Esophagus muscularis mucosa (tissue), 4 donors: Measurements from ENCODE around the gene DMRTC2. TPM values are rescaled to one million over a fixed set of nuclear protein-coding genes. Genes with fewer than 3 reads are reported as not detected.

Source experiments
- DNase-seq: peaks from one replicate; pipeline ENCODE4 v3.0.0-alpha.2; 2017; ENCODE audit errors: extremely low spot score
- H3K27ac ChIP-seq, 4 donors: fragments of 200-600 bp; sonication (generic); replicated peaks in 1 of 4; 1 replicate in 3 of 4; 2 replicates in 1 of 4; pipeline ENCODE4 v1.5.1; 2016 to 2019; ENCODE audit warnings: mild to moderate bottlenecking in 1 of 4
- H3K27me3 ChIP-seq, 4 donors: fragments of 200-600 bp; sonication (generic); one replicate each; pipeline versions ENCODE4 v1.5.1 to v1.6.0; 2016 to 2019
- H3K36me3 ChIP-seq, 4 donors: fragments of 200-600 bp; sonication (generic); one replicate each; pipeline ENCODE4 v1.5.1; 2016 to 2019
- H3K4me1 ChIP-seq, 4 donors: fragments of 200-600 bp; sonication (generic); one replicate each; pipeline ENCODE4 v1.5.1; 2016 to 2019
- H3K4me3 ChIP-seq, 4 donors: fragments of 200-600 bp; sonication (generic); 1 replicate in 2 of 4; 2 replicates in 2 of 4; pipeline ENCODE4 v1.5.1; 2016 to 2019; ENCODE audit warnings: mild to moderate bottlenecking in 4 of 4, moderate library complexity in 1 of 4
- H3K9me3 ChIP-seq, 4 donors: fragments of 200-600 bp; sonication (generic); 1 replicate in 3 of 4; 2 replicates in 1 of 4; pipeline ENCODE4 v1.5.1; 2016 to 2019
- EP300 ChIP-seq: sonication (generic); formaldehyde crosslinking; IDR thresholded peaks from one replicate; pipeline ENCODE4 v1.6.1; 2017; ENCODE audit warnings: antibody characterized with exemption
- POLR2A ChIP-seq: fragments of 450-650 bp; IDR thresholded peaks from one replicate; pipeline ENCODE4 v1.6.1; 2017; ENCODE audit warnings: antibody characterized with exemption, moderate library complexity, mild to moderate bottlenecking, low read depth
- POLR2AphosphoS5 ChIP-seq, 2 donors: sonication (generic); formaldehyde crosslinking; IDR thresholded peaks; one replicate each; pipeline ENCODE4 v1.6.1; 2017; ENCODE audit warnings: antibody characterized with exemption in 2 of 2
- WGBS: methylation state at CpG from one replicate; pipeline ENCODE4 v1.1.5; 2018; 5-methylcytosine and 5-hydroxymethylcytosine counted together
- intact Hi-C: fragments of 100-400 bp; cut with DNase I; formaldehyde crosslinking; loops from one replicate; pipeline ENCODE4 v1.15.1; 2023
- total RNA-seq, 4 donors: library from RNA; depleted of rRNA; stranded (reverse); fragments of >200 nt; gene quantifications; one replicate each; pipeline versions ENCODE4 v1.1.0 to v1.2.1, GENCODE V29; 2016
- TF ChIP-seq, protein P1 (sequence below), 3 experiments: fragments of 200-600 bp in 2 of 3; fragments of 450-650 bp in 1 of 3; sonication (generic) in 2 of 3; IDR thresholded peaks; one replicate each; pipeline ENCODE4 v1.5.1; 2017 to 2019; ENCODE audit warnings: antibody characterized with exemption in 3 of 3, mild to moderate bottlenecking in 2 of 3, moderate library complexity in 1 of 3

The DMRTC2 gene
- total RNA-seq, result not detected

DNA sequence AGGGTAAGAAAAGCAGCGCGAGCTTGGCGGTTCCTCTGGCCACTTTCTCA lies at the start of gene DMRTC2:
Gene DMRTC2, plus strand, starts transcription at position 42 of the 50 bp plus-strand sequence. CDS start 2,387 bp downstream, outside the sequence.
- Histone ChIP-seq H3K4me1 (no peaks in the 10 kb centered on the region), H3K36me3 (no peaks in the 10 kb centered on the region), H3K27me3 (peaks cover 0 to 55% (median 0%) of the 10 kb centered on the region in 4 donors), H3K27ac (no peak within 1 kb of the TSS), H3K9me3 (no peaks in the 10 kb centered on the region), H3K4me3 (no peak within 1 kb of the TSS)
- 97% methylated on average over 3 of the region's 3 CpGs for WGBS
- no peak for TF ChIP-seq POLR2A
- no peak for TF ChIP-seq POLR2AphosphoS5 (IDR thresholded peaks at IDR 0.05)
- TF ChIP-seq EP300, result no peak
- TF ChIP-seq, protein P1, sequence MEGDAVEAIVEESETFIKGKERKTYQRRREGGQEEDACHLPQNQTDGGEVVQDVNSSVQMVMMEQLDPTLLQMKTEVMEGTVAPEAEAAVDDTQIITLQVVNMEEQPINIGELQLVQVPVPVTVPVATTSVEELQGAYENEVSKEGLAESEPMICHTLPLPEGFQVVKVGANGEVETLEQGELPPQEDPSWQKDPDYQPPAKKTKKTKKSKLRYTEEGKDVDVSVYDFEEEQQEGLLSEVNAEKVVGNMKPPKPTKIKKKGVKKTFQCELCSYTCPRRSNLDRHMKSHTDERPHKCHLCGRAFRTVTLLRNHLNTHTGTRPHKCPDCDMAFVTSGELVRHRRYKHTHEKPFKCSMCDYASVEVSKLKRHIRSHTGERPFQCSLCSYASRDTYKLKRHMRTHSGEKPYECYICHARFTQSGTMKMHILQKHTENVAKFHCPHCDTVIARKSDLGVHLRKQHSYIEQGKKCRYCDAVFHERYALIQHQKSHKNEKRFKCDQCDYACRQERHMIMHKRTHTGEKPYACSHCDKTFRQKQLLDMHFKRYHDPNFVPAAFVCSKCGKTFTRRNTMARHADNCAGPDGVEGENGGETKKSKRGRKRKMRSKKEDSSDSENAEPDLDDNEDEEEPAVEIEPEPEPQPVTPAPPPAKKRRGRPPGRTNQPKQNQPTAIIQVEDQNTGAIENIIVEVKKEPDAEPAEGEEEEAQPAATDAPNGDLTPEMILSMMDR (IDR thresholded peaks at IDR 0.05), result no peak
- intact Hi-C loops, result no loop called here
- DNase-seq, result no peak

DNA sequence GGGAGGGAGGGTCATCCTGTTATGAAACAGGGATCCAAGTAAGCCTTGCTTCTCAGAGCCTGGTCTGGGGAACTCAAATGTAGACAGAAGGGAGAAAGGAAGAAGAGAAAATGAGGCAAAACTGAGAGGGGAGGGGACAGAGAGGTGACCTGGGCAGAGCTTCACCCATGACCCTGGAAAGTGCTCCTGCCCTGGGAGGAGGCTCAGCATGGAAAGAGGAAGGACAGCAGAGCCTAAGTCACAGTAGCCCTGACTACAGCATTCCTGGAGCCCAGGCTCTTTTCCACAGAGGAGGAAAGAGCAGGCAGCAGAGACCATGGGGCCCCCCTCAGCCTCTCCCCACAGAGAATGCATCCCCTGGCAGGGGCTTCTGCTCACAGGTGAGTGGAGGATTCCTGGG lies 48.5 kb upstream of the DMRTC2 start, which contains the start of gene CEACAM3:
Gene CEACAM3, plus strand, starts transcription at position 226 of the 400 bp plus-strand sequence. Its CDS starts 91 bp downstream, at position 317.
- no peak for DNase-seq
- Histone ChIP-seq H3K36me3 (no peaks in the 10 kb centered on the region), H3K27ac (no peak within 1 kb of the TSS), H3K27me3 (peaks cover 0 to 35% (median 0%) of the 10 kb centered on the region in 4 donors), H3K4me3 (no peak within 1 kb of the TSS), H3K4me1 (peaks cover 0 to 7% (median 6%) of the 10 kb centered on the region in 4 donors), H3K9me3 (no peaks in the 10 kb centered on the region)
- intact Hi-C loops, result no loop called here
- TF ChIP-seq EP300 (no peak), POLR2A (no peak), POLR2AphosphoS5 (IDR thresholded peaks at IDR 0.05) (no peak)
- TF ChIP-seq, protein P1 (IDR thresholded peaks at IDR 0.05), result no peak

DNA sequence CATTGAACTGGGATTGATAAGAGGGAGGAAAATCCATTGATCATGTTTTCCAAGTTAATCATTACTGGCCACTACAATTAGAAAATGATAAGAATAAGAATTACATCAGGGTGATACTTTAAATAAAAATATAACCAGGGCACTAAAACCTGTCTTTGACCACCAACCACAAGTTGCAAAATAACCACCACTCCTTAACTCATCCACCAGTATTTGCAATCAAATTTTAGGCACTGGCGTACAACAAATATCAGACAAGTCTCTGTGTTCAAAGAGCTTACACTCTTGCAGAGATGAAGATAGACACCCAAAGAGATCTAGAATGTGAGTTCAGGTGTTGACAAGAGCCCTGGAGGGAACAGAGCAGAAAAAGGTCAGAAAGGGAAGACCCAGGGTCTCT lies 47.9 kb upstream of the DMRTC2 start:
- Histone ChIP-seq H3K4me1 (peaks cover 0 to 7% (median 6%) of the 10 kb centered on the region in 4 donors), H3K36me3 (no peaks in the 10 kb centered on the region), H3K27ac (no peak overlapping the region), H3K27me3 (peaks cover 0 to 30% (median 0%) of the 10 kb centered on the region in 4 donors), H3K9me3 (no peaks in the 10 kb centered on the region), H3K4me3 (no peak overlapping the region)
- 90% methylated on average over 1 of the region's 1 CpG for WGBS
- DNase-seq, result no peak
- TF ChIP-seq POLR2AphosphoS5 (IDR thresholded peaks at IDR 0.05), result no peak
- no peak for TF ChIP-seq POLR2A
- TF ChIP-seq EP300, result no peak
- intact Hi-C loops, result no loop called here

DNA sequence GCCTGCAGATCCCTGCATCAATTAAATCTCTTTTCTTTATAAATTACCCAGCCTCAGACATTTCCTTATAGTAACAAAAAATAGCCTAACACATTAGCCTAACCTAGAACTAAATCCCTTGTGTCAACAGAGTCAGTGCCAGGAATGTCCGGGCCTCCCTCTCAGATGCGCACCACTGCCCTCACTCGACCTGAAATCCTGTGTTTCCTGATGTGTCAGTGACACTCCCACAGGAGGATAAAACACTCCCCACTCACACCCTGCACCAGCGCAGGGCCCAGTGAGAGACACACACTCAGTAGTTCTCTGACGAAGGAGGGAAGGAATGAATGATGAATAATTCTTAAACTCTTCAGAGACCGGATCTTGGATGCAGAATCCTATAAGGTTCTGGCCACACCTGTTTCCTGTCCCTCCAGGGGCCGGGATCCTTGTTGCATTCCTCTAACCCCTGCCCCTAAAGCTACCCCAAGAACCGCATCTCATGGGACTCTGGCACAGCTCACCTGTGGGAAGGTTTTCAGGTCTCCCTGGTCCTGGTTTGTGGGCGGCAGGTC lies 45.3 kb upstream of the DMRTC2 start:
- peaks cover 0 to 6% (median 0%) of the 10 kb centered on the region in 4 donors for H3K27me3 ChIP-seq
- TF ChIP-seq EP300 (no peak), POLR2A (no peak), POLR2AphosphoS5 (IDR thresholded peaks at IDR 0.05) (no peak)
- TF ChIP-seq, protein P1 (IDR thresholded peaks at IDR 0.05), result no peak
- peaks cover 0 to 7% (median 6%) of the 10 kb centered on the region in 4 donors for H3K4me1 ChIP-seq
- intact Hi-C loops, result no loop called here
- H3K27ac ChIP-seq, result no peak overlapping the region
- no peaks in the 10 kb centered on the region for H3K36me3 ChIP-seq
- DNase-seq, result no peak
- H3K4me3 ChIP-seq, result no peak overlapping the region
- WGBS, result 52% methylated on average over 9 of the region's 9 CpGs
- H3K9me3 ChIP-seq, result no peaks in the 10 kb centered on the region

DNA sequence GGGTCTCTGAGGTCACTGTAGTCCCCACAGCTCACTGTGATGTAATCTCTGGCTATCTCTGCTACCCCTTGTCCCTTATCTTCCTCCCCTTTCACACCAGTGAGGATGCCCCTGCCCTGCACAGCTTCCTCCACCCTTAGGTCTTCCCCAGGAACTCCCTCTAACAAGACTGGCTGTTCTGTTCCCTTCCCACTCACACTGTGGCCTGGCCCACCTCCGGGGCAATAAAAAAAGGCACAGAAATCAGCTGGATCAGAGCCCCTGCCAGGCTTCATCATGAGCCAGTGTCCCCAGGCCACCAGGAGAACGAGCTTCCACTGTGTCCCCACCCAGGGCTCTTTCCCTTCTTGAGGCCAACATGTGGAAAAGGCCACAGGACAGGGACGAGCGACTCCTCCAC lies 43.8 kb upstream of the DMRTC2 start:
- 77% methylated on average over 3 of the region's 4 CpGs for WGBS
- no peak for TF ChIP-seq POLR2AphosphoS5 (IDR thresholded peaks at IDR 0.05)
- TF ChIP-seq, protein P1 (IDR thresholded peaks at IDR 0.05), result no peak
- TF ChIP-seq EP300, result no peak
- no peak for TF ChIP-seq POLR2A
- H3K27ac ChIP-seq, result peak overlapping the region in 1 of 4 donors; percentile 6
- intact Hi-C loops, result no loop called here
- peaks cover 0 to 7% (median 6%) of the 10 kb centered on the region in 4 donors for H3K4me1 ChIP-seq
- no peak for DNase-seq
- no peaks in the 10 kb centered on the region for H3K36me3 ChIP-seq
- no peak overlapping the region for H3K4me3 ChIP-seq
- no peaks in the 10 kb centered on the region for H3K27me3 ChIP-seq
- H3K9me3 ChIP-seq, result no peaks in the 10 kb centered on the region
